ENCODE results near the gene NLE1. TPM values are rescaled to one million over a fixed set of nuclear protein-coding genes. Genes with fewer than 3 reads are reported as not detected.
A peak's percentile ranks its signal among the peaks of the same experiment; 100 is the strongest.
"Not testable (repeated sequence)": the region's sequence is repeated elsewhere in the genome, so short reads cannot be mapped to it uniquely, and the experiment has no call there.

The NLE1 gene
- 1 to 10 TPM; 2.1 to 4.7 (median 3.3) TPM for polyA plus RNA-seq

DNA sequence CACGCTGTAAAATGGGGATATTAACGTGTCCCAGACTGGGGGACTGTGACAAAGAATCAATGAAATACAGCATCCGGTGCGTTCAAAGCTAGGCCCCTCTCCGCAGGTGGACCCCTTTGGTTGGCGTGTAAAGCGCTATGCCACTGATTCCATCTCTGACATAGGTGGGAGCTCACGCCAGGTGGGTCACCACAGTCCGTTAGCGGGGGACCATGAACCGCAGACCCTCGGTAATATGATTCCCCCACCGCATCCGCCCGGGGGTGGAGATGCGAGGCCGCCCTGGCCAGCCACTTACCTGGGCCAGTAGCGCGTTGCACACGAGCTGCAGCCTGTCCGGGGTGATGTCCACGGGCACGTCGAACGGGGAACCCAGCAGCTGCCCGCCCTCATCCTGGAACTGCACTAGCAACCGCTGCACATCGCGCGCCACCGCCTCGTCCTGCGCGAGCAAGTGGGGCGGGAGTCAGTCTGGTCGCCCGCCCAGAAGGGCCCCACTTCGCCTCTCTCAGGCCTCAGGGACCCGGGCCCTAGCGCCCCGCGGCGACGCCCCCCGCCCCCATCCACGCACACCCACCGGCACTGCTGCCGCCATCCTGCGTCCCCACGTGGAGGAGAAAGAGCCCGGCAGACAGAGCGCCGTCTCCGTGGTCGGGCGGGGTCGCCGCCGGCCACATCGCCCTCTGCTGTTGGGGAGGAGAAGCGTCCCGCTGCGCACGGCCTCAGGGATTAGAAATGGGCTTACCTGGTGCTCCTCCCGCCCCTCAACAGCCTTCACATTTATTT lies at the start of gene NLE1:
Gene NLE1 (minus strand): TSS at position 623 of the 786 bp plus-strand sequence. CDS start 28 bp downstream, at position 595.
- Mint-ChIP-seq H3K27me3 (ENCODE audit: low read depth in 3 of 3) (peaks cover 0 to 9% (median 5%) of the 10 kb centered on the region in 3 donors), H3K9me3 (no peaks in the 10 kb centered on the region), H3K4me1 (peaks cover 17 to 25% of the 10 kb centered on the region in 2 donors), H3K36me3 (peaks cover 0 to 8% (median 0%) of the 10 kb centered on the region in 3 donors), H3K27ac (peak within 1 kb of the TSS; percentile 31 to 69 (median 52)), H3K4me3 (peak within 1 kb of the TSS; percentile 74 to 86 (median 84))
- peak; percentile 81 to 85 (median 84) for DNase-seq

DNA sequence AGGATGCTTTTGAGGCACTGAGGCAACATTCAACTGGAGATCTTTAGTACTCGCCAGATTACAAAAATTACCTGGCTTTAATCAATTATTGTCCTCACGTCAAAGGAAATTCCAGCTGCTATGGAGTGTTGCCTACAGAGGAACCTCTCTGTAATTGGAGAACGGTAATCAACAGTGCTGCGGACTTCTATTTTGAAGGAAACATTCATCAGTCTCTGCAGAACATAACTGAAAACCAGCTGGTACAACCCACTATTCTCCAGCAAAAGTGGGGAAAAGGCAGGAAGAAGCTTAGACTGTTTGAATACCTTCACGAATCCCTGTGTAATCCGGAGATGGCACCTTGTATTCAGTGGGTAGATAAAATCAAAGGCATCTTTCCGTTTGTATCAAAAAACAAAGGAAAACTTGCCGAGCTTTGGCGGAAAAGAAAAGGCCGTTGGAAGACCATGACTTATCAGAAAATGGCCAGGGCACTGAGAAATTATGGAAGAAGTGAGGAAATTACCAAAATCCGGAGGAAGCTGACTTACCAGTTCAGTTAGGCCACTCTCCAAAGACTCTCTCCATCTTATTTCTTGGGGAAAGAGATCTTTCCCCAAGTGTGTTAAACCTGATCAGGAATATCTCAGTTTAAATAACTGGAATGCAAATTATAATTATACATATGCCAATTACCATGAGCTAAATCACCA lies 49.0 kb upstream of the NLE1 start:
- H3K36me3 Mint-ChIP-seq = no peaks in the 10 kb centered on the region
- H3K9me3 Mint-ChIP-seq = no peaks in the 10 kb centered on the region
- H3K4me3 Mint-ChIP-seq = no peak overlapping the region
- H3K27me3 Mint-ChIP-seq (ENCODE audit: low read depth in 3 of 3) = peaks cover 0 to 5% (median 0%) of the 10 kb centered on the region in 3 donors
- no peak overlapping the region for H3K27ac Mint-ChIP-seq
- no peak for DNase-seq
- H3K4me1 Mint-ChIP-seq = peaks cover 10 to 24% of the 10 kb centered on the region in 2 donors

DNA sequence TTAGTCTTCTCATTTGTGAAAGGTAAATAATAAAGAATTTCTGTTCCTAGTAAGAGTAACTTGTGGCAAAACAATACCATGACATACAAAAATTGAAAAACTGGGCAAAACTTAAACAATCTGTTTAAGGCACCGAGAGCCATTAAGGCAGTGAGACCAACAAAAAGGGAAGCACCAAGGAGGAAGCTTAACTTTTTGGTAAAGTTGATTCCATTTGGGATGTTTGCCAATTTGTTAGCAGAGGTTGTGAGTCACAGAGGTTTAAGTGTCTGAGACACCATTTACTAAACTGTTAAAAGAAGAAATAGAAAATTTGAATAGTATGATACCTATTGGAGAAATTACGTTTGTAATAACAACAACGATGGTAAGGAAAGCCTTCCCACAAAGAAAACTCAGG lies 47.2 kb upstream of the NLE1 start:
- DNase-seq = no peak
- H3K4me3 Mint-ChIP-seq = no peak overlapping the region
- H3K36me3 Mint-ChIP-seq = peaks cover 0 to 7% (median 0%) of the 10 kb centered on the region in 3 donors
- no peak overlapping the region for H3K27ac Mint-ChIP-seq
- peaks cover 0 to 2% (median 0%) of the 10 kb centered on the region in 3 donors for H3K27me3 Mint-ChIP-seq (ENCODE audit: low read depth in 3 of 3)
- no peaks in the 10 kb centered on the region for H3K9me3 Mint-ChIP-seq
- peaks cover 26 to 39% of the 10 kb centered on the region in 2 donors for H3K4me1 Mint-ChIP-seq

DNA sequence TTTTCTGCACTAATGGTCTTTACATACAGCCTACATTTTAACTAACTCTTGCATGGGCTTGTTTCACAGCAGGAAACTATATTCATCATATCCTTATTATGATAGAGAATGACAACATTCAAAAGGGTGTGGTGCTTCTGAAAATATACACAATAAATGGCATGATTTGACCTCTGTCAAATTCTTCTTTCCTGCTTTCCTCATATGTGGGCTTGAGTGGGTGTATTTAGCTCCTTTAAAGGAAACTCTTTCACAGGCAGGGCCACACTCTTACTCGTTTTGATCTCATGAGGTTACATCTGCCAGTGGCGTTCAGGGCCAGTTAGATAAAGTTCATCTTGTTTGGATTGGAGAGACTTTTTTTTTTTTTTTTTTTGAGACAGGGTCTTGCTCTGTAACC lies 46.0 kb upstream of the NLE1 start:
- no peak for DNase-seq
- peaks cover 0 to 7% (median 0%) of the 10 kb centered on the region in 3 donors for H3K36me3 Mint-ChIP-seq
- no peak overlapping the region for H3K4me3 Mint-ChIP-seq
- H3K27me3 Mint-ChIP-seq (ENCODE audit: low read depth in 3 of 3) = peaks cover 0 to under 1% (median 0%) of the 10 kb centered on the region in 3 donors
- H3K9me3 Mint-ChIP-seq = no peaks in the 10 kb centered on the region
- peak overlapping the region in 3 of 6 donors; percentile 12 to 17 (median 15) for H3K27ac Mint-ChIP-seq
- peaks cover 33 to 45% of the 10 kb centered on the region in 2 donors for H3K4me1 Mint-ChIP-seq

DNA sequence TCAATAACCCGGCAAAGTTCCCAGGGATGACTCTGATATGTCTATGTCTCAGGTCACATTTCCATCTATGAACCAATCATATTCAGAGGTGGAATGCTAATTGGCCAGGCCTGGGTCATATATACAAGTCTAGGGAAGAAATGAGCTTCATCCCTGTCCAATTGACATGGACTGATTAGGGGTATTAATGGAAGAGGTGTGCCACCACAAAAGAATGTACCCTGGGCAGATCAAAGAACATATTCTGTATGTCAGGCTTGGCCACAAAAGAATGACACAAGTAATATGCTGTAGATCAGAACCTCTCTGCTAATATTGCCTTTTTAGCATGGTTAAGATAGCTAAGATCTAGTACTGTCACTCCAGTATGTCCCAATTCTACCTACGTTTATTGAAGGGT lies 45.4 kb upstream of the NLE1 start:
- H3K27me3 Mint-ChIP-seq (ENCODE audit: low read depth in 3 of 3) = no peaks in the 10 kb centered on the region
- H3K27ac Mint-ChIP-seq = peak overlapping the region in 1 of 6 donors; percentile 14
- peaks cover 0 to 7% (median 0%) of the 10 kb centered on the region in 3 donors for H3K36me3 Mint-ChIP-seq
- no peak for DNase-seq
- H3K9me3 Mint-ChIP-seq = no peaks in the 10 kb centered on the region
- peaks cover 34 to 45% of the 10 kb centered on the region in 2 donors for H3K4me1 Mint-ChIP-seq
- no peak overlapping the region for H3K4me3 Mint-ChIP-seq

DNA sequence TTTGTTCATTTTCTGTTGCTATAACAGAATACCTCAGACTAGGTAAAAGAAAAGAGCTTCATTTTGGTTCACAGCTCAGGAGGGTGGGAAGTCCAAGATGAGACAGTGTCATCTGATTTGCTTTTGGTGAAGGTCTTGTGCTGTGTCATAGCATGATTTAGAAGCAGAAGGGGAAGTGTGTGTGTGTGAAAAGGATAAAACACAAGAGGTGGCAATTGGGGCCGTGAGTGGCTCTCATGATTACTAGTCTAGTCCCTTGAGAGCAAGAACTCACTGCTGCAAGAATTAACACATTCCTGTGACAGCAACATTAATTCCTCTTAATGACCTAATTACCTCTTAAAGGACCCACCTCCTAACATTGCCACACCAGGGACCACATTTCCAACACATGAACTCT lies 43.7 kb upstream of the NLE1 start:
- peak overlapping the region in 4 of 6 donors; percentile 33 to 72 (median 44) for H3K27ac Mint-ChIP-seq
- H3K27me3 Mint-ChIP-seq (ENCODE audit: low read depth in 3 of 3) = no peaks in the 10 kb centered on the region
- no peak overlapping the region for H3K4me3 Mint-ChIP-seq
- H3K9me3 Mint-ChIP-seq = no peaks in the 10 kb centered on the region
- peaks cover 0 to 7% (median 0%) of the 10 kb centered on the region in 3 donors for H3K36me3 Mint-ChIP-seq
- H3K4me1 Mint-ChIP-seq = peaks cover 34 to 45% of the 10 kb centered on the region in 2 donors
- no peak for DNase-seq

DNA sequence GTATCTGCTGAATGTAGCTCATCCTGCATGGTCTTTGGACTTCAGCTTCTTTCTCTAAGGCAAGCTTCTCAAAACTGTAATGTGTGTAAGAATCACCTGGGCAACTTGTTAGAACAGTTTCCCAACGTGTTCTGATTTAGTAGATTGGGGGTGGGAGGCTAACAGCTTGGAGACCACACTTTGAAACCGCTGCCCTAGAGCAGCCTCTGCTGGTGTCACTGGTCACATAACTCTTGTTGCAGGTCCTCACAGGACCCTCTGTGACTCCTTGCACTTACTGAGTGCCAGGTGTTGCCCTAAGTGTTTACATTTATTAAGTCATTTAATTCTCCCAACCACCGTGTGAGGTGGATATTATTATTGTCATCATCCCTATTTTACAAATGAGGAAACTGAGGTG lies 42.2 kb upstream of the NLE1 start:
- no peaks in the 10 kb centered on the region for H3K27me3 Mint-ChIP-seq (ENCODE audit: low read depth in 3 of 3)
- peak overlapping the region in 4 of 5 donors; percentile 2 to 55 (median 22) for H3K4me3 Mint-ChIP-seq
- H3K27ac Mint-ChIP-seq = peak overlapping the region in 5 of 6 donors; percentile 4 to 58 (median 42)
- H3K9me3 Mint-ChIP-seq = no peaks in the 10 kb centered on the region
- peak; percentile 32 to 65 (median 39) for DNase-seq
- H3K36me3 Mint-ChIP-seq = peaks cover 0 to 7% (median 0%) of the 10 kb centered on the region in 3 donors
- peaks cover 38 to 58% of the 10 kb centered on the region in 2 donors for H3K4me1 Mint-ChIP-seq

DNA sequence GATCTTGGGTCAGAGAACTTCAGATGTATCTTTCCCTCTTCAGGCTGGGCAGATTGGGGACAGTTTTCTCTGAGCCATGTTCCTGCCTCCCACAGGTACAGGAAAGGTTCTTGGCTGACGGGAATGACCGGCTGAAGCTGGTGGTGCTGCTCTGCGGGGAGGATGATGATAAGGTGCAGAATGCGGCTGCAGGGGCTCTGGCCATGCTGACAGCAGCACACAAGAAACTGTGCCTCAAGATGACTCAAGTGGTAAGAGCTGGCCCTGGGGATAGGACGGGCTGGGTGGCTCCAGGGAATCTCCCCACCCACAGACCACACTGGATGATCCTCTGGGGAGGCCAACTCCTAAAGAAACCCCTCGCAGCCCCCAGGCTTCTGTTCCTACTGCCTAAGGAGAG lies 41.2 kb upstream of the NLE1 start:
- Mint-ChIP-seq H3K4me3 (no peak overlapping the region), H3K36me3 (peaks cover 0 to 7% (median 0%) of the 10 kb centered on the region in 3 donors), H3K9me3 (no peaks in the 10 kb centered on the region), H3K27me3 (ENCODE audit: low read depth in 3 of 3) (no peaks in the 10 kb centered on the region), H3K4me1 (peaks cover 42 to 62% of the 10 kb centered on the region in 2 donors), H3K27ac (peak overlapping the region in 1 of 6 donors; percentile 58)
- no peak for DNase-seq

DNA sequence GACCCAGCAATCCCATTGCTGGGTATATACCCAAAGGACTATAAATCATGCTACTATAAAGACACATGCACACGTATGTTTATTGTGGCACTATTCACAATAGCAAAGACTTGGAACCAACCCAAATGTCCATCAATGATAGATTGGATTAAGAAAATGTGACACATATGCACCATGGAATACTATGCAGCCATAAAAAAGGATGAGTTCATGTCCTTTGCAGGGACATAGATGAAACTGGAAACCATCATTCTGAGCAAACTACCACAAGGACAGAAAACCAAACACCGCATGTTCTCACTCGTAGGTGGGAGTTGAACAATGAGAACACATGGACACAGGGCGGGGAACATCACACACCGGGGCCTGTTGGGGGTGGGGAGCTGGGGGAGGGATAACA lies 37.3 kb upstream of the NLE1 start:
- Mint-ChIP-seq H3K27ac (peak overlapping the region in 2 of 6 donors; percentile 30 to 75), H3K27me3 (ENCODE audit: low read depth in 3 of 3) (peaks cover 10 to 14% (median 11%) of the 10 kb centered on the region in 3 donors), H3K4me1 (peaks cover 46 to 66% of the 10 kb centered on the region in 2 donors)
- DNase-seq, H3K36me3 Mint-ChIP-seq, H3K9me3 Mint-ChIP-seq, H3K4me3 Mint-ChIP-seq: not testable (repeated sequence)

DNA sequence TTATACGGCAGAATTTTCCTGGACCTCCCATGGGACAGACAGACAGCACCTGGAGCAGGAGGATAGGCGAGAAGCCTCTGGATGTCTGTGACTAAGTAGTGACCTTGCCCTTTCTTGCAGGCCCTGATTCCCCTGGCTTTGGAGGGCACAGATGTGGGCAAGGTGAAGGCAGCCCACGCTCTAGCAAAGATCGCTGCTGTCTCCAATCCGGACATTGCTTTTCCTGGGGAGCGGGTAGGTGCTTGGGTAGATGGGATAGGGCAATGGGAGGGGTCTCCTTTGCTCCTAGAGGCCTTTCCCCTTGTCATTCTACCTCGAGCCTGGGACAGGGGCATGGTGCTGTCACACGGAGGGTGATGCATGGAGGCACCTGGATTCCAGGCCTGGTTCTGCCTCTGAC lies 34.8 kb upstream of the NLE1 start:
- H3K27me3 Mint-ChIP-seq (ENCODE audit: low read depth in 3 of 3) = peaks cover 10 to 16% (median 11%) of the 10 kb centered on the region in 3 donors
- peaks cover 0 to 6% (median 0%) of the 10 kb centered on the region in 3 donors for H3K36me3 Mint-ChIP-seq
- peaks cover 44 to 67% of the 10 kb centered on the region in 2 donors for H3K4me1 Mint-ChIP-seq
- DNase-seq = no peak
- H3K27ac Mint-ChIP-seq = peak overlapping the region; percentile 85 to 95 (median 94)
- peaks cover 0 to 2% (median 0%) of the 10 kb centered on the region in 6 donors for H3K9me3 Mint-ChIP-seq
- H3K4me3 Mint-ChIP-seq = peak overlapping the region in 2 of 5 donors; percentile 62 to 73

DNA sequence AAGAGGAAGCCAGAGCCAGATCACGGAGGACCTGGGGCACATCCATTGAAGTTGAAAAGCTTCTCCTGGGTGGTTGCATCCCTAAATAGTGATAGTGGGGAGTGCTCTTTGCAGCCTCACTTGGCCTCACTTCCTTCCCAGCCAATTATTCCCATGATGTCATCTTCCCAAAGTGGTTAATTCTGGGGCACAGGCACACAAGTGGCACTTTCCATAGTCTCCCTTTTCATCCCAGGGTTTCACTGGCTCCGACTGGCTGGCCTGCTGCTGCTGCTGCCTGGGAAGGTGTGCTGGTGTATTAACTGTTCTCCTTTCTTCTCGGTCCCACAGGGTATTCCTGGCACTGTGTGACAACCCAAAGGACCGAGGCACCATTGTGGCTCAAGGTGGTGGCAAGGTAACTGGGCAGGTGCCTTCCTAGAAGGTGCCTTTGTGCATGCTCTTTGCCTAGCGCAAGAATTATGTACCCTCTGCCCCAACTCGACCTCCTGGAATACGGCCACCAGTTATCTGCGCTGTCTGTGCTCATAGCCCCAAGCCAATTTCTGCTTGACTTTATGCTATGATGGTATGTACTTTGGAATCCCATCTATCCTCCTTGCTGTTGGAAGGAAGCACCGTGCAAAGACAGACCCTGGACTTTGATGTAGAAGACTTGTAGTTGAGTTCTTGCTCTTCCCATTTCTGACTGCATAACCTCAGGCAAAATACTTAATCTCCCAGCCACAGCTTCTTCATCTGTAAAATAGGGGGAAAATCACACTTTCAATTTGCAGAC lies 33.7 kb upstream of the NLE1 start:
- H3K27me3 Mint-ChIP-seq (ENCODE audit: low read depth in 3 of 3) = peaks cover 10 to 16% (median 11%) of the 10 kb centered on the region in 3 donors
- H3K9me3 Mint-ChIP-seq = peaks cover 0 to 2% (median 0%) of the 10 kb centered on the region in 6 donors
- no peak for DNase-seq
- H3K36me3 Mint-ChIP-seq = peaks cover 0 to 6% (median 0%) of the 10 kb centered on the region in 3 donors
- peaks cover 52 to 76% of the 10 kb centered on the region in 2 donors for H3K4me1 Mint-ChIP-seq
- H3K4me3 Mint-ChIP-seq = peak overlapping the region in 1 of 5 donors; percentile 29
- H3K27ac Mint-ChIP-seq = peak overlapping the region; percentile 59 to 95 (median 94)

DNA sequence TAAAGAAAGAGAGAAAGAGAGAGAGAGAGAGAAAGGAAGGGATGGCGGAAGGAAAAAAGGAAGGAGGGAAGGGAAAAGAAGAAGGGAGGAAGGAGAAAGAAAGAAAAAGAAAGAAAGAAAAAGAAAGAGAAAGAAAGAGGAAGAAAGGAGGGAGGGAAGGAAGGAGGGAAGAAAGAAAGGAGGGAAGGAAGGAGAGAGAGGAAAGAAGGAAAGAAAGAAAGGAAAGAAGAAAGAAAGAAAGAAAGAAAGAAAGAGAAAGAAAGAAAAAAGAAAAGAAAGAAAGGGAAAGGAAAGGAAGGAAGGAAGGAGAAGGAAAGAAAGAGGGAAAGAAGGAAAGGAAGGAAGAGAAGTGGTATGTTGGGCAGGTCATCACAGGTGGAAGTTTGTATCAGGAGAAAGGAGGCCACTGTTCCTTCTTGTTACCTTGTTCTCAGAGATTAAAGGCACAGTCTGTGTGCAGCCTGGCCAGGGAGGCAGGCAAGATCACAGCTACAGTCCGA lies 32.8 kb upstream of the NLE1 start:
- DNase-seq = no peak
- Mint-ChIP-seq H3K27ac (peak overlapping the region; percentile 20 to 95 (median 48)), H3K9me3 (peaks cover 0 to 2% (median 0%) of the 10 kb centered on the region in 6 donors), H3K27me3 (ENCODE audit: low read depth in 3 of 3) (peaks cover 10 to 16% (median 11%) of the 10 kb centered on the region in 3 donors), H3K4me3 (no peak overlapping the region), H3K36me3 (peaks cover 0 to 6% (median 0%) of the 10 kb centered on the region in 3 donors), H3K4me1 (peaks cover 50 to 69% of the 10 kb centered on the region in 2 donors)

DNA sequence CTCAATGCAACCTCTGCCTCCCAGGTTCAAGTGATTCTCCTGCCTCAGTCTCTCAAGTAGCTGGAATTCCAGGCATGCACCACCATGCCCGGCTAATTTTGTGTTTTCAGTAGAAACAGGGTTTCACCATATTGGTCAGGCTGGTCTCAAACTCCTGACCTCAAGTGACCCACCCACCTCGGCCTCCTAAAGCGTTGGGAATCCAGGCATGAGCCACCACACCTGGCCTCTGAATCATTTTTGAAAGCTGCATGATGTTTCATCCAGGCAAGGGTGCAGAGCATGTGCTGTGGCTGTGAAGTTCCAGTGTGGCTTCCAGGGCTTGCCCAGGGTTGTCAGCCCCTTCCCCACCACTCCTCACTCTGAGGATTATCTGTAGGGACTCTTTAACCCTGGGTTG lies 30.2 kb upstream of the NLE1 start:
- H3K9me3 Mint-ChIP-seq; DNase-seq; H3K27me3 Mint-ChIP-seq (ENCODE audit: low read depth in 3 of 3); H3K36me3 Mint-ChIP-seq: not testable (repeated sequence)
- peaks cover 32 to 44% of the 10 kb centered on the region in 2 donors for H3K4me1 Mint-ChIP-seq
- H3K27ac Mint-ChIP-seq = peak overlapping the region in 3 of 6 donors; percentile 48 to 80 (median 55)
- H3K4me3 Mint-ChIP-seq = peak overlapping the region in 1 of 5 donors; percentile 24
